CD4-positive, CD25-positive, alpha-beta regulatory T cell (primary cell): Measurements from ENCODE around the gene TNFAIP2. TPM values are rescaled to one million over a fixed set of nuclear protein-coding genes. Genes with fewer than 3 reads are reported as not detected.

Experiments
- ATAC-seq, 2 donors: fragments of 150-1000 bp; cut with Tn5 transposase; one replicate each; pipeline ENCODE4 v1.10.0; 2021; ENCODE audit warnings: low read depth in 2 of 2, moderate number of reproducible peaks in 2 of 2, moderate library complexity in 1 of 2
- DNase-seq, 3 donors: peaks; one replicate each; pipeline versions ENCODE4 v3.0.0 to v3.0.0-alpha.2; 2012 to 2022; ENCODE audit warnings: mixed read lengths in 1 of 3
- H3K27ac ChIP-seq: one replicate; pipeline ENCODE4 v1.7.0; 2013; ENCODE audit warnings: mild to moderate bottlenecking, low read length; ENCODE audit not compliant: insufficient read depth, poor library complexity, severe bottlenecking
- H3K27me3 ChIP-seq: one replicate; pipeline ENCODE4 v1.7.0; 2013; ENCODE audit warnings: low read length; ENCODE audit not compliant: control insufficient read depth, insufficient read depth
- H3K36me3 ChIP-seq: one replicate; pipeline ENCODE4 v1.7.0; 2013; ENCODE audit warnings: mild to moderate bottlenecking, low read length, moderate library complexity; ENCODE audit not compliant: control insufficient read depth, insufficient read depth
- H3K4me1 ChIP-seq: 2 replicates; pipeline ENCODE4 v1.7.0; 2013; ENCODE audit warnings: mild to moderate bottlenecking, low read length; ENCODE audit not compliant: insufficient read depth, control insufficient read depth, poor library complexity, severe bottlenecking
- H3K4me3 ChIP-seq: one replicate; pipeline ENCODE4 v1.7.0; 2013; ENCODE audit warnings: low read depth, mild to moderate bottlenecking, low read length, moderate library complexity
- H3K9me3 ChIP-seq, 2 experiments: 1 replicate in 1 of 2; 2 replicates in 1 of 2; pipeline ENCODE4 v1.7.0; 2013; ENCODE audit warnings: low read length in 2 of 2, mild to moderate bottlenecking in 1 of 2, moderate library complexity in 1 of 2; ENCODE audit not compliant: control insufficient read depth in 2 of 2
- H3K27ac Mint-ChIP-seq, 3 donors: one replicate each; pipeline ENCODE4 v1.8.0; 2020 to 2022; ENCODE audit warnings: mild to moderate bottlenecking in 3 of 3, mixed read lengths in 3 of 3, moderate library complexity in 2 of 3
- H3K27me3 Mint-ChIP-seq: one replicate; pipeline ENCODE4 v1.8.0; 2022; ENCODE audit warnings: mild to moderate bottlenecking, mixed read lengths
- H3K36me3 Mint-ChIP-seq: one replicate; pipeline ENCODE4 v1.8.0; 2020; ENCODE audit warnings: mixed read lengths
- H3K4me1 Mint-ChIP-seq, 4 donors: one replicate each; pipeline ENCODE4 v1.8.0; 2020 to 2022; ENCODE audit warnings: mixed read lengths in 4 of 4, mild to moderate bottlenecking in 1 of 4
- H3K4me3 Mint-ChIP-seq, 4 donors: one replicate each; pipeline ENCODE4 v1.8.0; 2020 to 2022; ENCODE audit warnings: mild to moderate bottlenecking in 4 of 4, mixed read lengths in 4 of 4, moderate library complexity in 3 of 4
- H3K9me3 Mint-ChIP-seq, 7 donors: one replicate each; pipeline ENCODE4 v1.8.0; 2020 to 2022; ENCODE audit warnings: mixed read lengths in 7 of 7, mild to moderate bottlenecking in 3 of 7, moderate library complexity in 2 of 7
- polyA plus RNA-seq, 4 donors: library from polyadenylated mRNA; unstranded; fragments of 300-500 nt; fragmentation: Illumina TruSeq; gene quantifications; one replicate each; pipeline ENCODE4 v1.2.3, GENCODE V29; 2021
- total RNA-seq: library from RNA; stranded (reverse); gene quantifications from one replicate; pipeline ENCODE4 v1.2.3, GENCODE V29; 2022

Gene TNFAIP2
- total and polyA plus RNA-seq, 5 donors from 2014 or later, result 0.64 TPM; not detected in 4

DNA sequence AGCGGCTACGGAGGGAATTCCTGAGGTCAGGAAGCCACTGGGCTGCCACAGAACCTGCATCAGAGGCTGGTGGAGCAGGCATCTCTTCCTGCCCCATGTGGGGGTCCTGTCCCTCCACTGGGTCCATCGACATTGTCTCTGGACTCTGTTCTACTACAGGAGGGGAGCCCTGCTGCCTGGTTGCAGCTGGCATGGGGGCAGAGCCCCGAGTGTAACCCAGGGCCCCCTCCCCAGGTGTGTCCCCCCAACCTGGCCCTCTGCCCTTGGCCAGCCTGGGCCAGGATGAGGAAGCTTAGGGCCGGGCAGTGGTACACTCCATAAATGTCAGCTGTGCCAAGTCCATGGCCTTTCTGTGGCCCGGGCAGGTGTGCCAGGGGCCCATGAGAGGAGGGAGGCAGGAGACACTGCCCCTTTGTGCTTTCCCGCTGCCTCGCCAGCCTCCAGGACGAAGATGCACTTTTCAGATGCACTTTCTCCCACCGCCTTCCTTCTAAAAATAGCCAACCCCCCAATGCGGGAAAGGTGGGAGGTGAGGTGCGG, 32.7 kb upstream of the TNFAIP2 start:
- peaks cover 0 to under 1% (median 0%) of the 10 kb centered on the region in 7 donors for H3K9me3 Mint-ChIP-seq
- H3K4me3 ChIP-seq, result no peak overlapping the region
- no peaks in the 10 kb centered on the region for H3K36me3 ChIP-seq
- no peak overlapping the region for H3K27ac ChIP-seq
- no peaks in the 10 kb centered on the region for H3K27me3 ChIP-seq
- H3K27me3 Mint-ChIP-seq, result peaks cover 17% of the 10 kb centered on the region
- no peaks in the 10 kb centered on the region for H3K36me3 Mint-ChIP-seq
- H3K9me3 ChIP-seq, result no peaks in the 10 kb centered on the region
- ATAC-seq (no peak), DNase-seq (no peak)
- H3K4me3 Mint-ChIP-seq, result peak overlapping the region in 1 of 4 donors; percentile 57
- no peak overlapping the region for H3K27ac Mint-ChIP-seq
- peaks cover 0 to 7% (median 0%) of the 10 kb centered on the region in 4 donors for H3K4me1 Mint-ChIP-seq
- H3K4me1 ChIP-seq, result peaks cover 9% of the 10 kb centered on the region

DNA sequence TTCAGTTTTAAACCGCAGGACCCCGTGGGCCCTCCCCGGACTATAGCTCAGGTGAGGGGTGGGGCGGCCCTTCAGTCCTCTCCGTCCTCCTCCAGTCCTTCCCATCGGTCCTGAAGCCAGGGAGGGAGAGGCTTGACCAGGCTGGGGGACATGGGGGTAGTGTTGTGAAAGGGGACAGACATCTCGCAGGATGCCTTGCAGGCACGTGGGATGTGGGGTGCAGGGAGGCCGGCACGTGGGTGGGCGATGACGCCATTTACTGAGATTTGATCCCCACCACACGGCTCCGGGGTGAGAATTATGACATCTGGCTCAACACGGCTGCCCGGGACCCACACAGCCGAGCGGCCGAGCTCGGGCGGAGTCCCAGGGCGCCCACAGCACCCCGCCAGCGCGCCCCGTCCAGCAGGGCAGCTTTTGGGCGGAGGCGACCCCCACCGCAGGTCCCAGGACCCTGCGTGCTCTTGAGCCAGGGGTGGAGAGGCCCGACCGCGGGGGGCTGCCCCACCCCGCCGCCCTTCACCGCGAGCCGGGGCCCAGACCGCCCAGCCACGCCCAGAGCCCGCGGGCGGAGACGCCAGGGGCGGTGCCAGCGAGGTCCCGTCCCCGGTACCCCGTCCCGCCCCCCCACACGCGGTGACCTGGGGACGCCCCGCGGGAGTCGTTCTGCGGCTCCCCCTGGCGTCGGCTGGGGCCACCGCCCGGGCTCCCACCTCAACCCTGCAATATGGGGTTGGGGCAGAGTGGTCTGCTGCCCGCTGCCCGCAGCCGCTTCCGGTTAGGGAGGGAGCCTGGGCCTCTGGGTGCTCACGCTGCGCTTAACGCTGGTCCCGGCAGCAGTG, 32.0 kb upstream of the TNFAIP2 start:
- Histone ChIP-seq H3K27ac (no peak overlapping the region), H3K36me3 (no peaks in the 10 kb centered on the region), H3K4me3 (no peak overlapping the region), H3K9me3 (no peaks in the 10 kb centered on the region), H3K27me3 (no peaks in the 10 kb centered on the region), H3K4me1 (peaks cover 9% of the 10 kb centered on the region)
- Mint-ChIP-seq H3K36me3 (no peaks in the 10 kb centered on the region), H3K27ac (no peak overlapping the region), H3K27me3 (peaks cover 12% of the 10 kb centered on the region), H3K9me3 (no peaks in the 10 kb centered on the region), H3K4me1 (peaks cover 0 to 7% (median 0%) of the 10 kb centered on the region in 4 donors), H3K4me3 (peak overlapping the region in 2 of 4 donors; percentile 57)
- peak; percentile 56 to 65 (median 65) for DNase-seq
- peak; percentile 75 to 86 for ATAC-seq

DNA sequence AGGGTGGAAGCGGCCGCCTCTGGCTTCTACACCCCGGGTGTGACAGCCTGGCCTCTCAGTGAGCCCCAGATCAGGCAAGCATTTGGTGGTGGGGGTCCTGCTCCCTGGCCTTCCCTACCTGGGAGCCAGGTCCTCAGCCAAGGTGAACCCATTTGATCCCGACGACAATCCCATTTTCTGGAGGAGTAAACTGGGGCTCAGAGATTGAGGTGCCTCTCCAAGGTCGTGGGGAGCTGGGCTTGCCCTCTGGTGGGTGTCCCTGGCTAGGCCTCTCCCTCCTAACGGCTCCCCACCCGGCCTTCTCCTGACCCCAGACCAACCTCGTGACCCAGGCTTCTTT, 31.4 kb upstream of the TNFAIP2 start:
- peaks cover 9% of the 10 kb centered on the region for H3K4me1 ChIP-seq
- Mint-ChIP-seq H3K9me3 (no peaks in the 10 kb centered on the region), H3K36me3 (no peaks in the 10 kb centered on the region), H3K27ac (no peak overlapping the region), H3K27me3 (peaks cover 10% of the 10 kb centered on the region), H3K4me1 (peaks cover 0 to 7% (median 0%) of the 10 kb centered on the region in 4 donors), H3K4me3 (peak overlapping the region in 1 of 4 donors; percentile 19)
- no peak overlapping the region for H3K27ac ChIP-seq
- DNase-seq, result no peak
- no peaks in the 10 kb centered on the region for H3K36me3 ChIP-seq
- no peaks in the 10 kb centered on the region for H3K27me3 ChIP-seq
- ATAC-seq, result no peak
- H3K4me3 ChIP-seq, result no peak overlapping the region
- no peaks in the 10 kb centered on the region for H3K9me3 ChIP-seq

DNA sequence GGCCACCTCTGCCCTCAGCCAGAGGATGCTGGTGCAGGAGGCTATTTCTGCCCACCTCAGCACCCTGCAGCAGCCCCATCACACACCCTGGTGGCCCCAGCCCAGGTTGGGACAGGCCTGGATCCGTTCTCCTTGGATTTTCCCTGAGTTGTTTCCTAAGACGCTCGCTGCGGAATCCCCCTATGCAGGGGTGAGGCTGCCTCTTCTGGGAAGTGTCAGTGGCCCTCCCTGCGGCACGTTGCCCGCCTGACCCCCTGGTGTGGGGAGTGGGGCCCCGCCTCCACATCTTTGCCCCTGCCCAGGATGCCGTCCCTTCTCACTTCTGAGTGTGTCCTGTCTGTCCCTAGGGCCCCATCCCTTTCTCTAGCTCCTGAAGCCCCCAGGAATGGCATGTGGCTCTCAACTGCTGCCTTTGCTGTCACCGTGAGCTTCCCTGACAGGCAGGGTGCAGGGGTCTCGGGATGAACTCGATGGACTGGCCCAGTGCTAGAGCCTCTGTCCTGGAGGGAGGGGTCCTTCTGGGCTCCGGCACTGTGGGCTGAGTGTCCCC, 29.3 kb upstream of the TNFAIP2 start:
- Mint-ChIP-seq H3K4me1 (peaks cover 0 to 7% (median 0%) of the 10 kb centered on the region in 4 donors), H3K27me3 (peaks cover 10% of the 10 kb centered on the region), H3K4me3 (no peak overlapping the region), H3K9me3 (peaks cover 0 to 1% (median 0%) of the 10 kb centered on the region in 7 donors), H3K27ac (no peak overlapping the region), H3K36me3 (no peaks in the 10 kb centered on the region)
- peaks cover 9% of the 10 kb centered on the region for H3K4me1 ChIP-seq
- no peaks in the 10 kb centered on the region for H3K36me3 ChIP-seq
- H3K27me3 ChIP-seq, result no peaks in the 10 kb centered on the region
- ATAC-seq, result no peak
- no peaks in the 10 kb centered on the region for H3K9me3 ChIP-seq
- no peak overlapping the region for H3K4me3 ChIP-seq
- no peak for DNase-seq
- no peak overlapping the region for H3K27ac ChIP-seq

DNA sequence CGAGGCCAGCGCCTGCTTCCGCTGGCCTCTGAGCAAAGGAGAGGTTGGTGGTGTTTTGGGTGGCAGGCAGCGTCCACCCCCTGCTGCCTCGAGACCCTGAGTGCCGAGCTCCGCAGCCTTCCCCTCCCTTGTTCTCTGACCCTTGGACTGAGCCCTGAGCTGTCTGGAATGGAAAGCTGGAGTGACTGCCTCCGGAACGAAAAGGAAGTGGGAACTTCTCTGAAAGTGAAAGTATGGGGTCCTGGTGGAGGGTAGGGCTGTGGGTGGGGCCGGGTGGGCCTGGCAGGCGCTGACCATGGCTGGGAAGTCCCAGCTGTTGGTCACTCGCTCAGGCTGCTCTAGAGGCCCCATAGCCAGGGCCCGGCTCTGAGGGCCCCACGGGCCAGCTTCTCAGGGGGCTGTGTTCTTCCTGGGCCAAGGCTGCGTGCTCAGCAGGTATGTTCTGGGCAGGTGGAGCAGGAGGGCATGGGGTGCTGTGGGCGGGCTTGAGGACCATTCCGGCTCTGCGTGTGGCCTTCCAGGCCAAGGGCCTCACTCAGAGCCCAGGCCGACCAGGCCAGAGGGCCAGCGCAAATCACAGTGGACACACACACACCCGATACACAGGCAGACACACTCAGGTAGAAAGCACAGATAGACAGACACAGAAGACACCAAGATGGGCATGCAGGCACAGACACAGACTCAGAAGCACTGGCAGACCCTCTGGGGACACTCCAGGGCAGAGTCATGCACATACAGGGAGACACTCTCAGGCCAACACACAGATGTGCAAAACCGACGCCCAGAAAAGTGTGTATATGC, 28.7 kb upstream of the TNFAIP2 start, which contains the start of gene EXOC3L4:
Gene EXOC3L4 (plus strand): TSS at position 320 of the 804 bp plus-strand sequence. CDS start 5,495 bp downstream, outside the sequence.
- Histone ChIP-seq H3K27ac (no peak within 1 kb of the TSS), H3K36me3 (no peaks in the 10 kb centered on the region), H3K4me3 (no peak within 1 kb of the TSS), H3K9me3 (no peaks in the 10 kb centered on the region), H3K27me3 (no peaks in the 10 kb centered on the region), H3K4me1 (peaks cover 9% of the 10 kb centered on the region)
- ATAC-seq, result no peak
- Mint-ChIP-seq H3K27me3 (peaks cover 10% of the 10 kb centered on the region), H3K4me3 (no peak within 1 kb of the TSS), H3K4me1 (peaks cover 0 to 7% (median 0%) of the 10 kb centered on the region in 4 donors), H3K27ac (no peak within 1 kb of the TSS), H3K9me3 (peaks cover 0 to 1% (median 0%) of the 10 kb centered on the region in 7 donors), H3K36me3 (no peaks in the 10 kb centered on the region)
- DNase-seq, result no peak

DNA sequence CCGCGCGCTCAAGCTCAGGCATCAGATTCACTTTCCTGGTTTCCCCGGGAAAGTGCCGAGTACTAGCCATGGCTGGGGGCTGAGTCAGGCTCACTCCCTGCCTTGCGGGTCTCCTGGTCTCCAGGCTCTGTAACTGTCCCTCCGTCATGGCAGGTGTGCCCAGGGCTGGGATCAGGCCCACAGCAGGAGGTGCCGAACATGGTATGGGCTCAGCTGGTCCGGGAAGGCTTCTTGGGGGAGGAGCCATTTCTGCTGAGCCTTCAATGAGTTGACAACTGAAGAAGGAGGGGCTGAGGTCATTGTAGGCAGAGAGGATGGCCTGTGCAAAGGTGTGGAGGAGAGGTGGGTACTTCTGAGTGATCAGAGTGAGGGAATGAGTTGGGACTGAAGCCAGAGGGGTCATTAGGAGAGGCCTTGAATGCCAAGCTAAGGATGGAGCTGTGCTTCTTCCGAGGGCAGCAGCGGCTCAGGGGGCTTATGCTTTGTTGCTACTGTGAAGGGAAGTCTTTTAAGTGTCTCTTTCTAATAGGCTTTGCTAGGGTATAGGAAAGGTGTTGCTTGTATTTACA, 28.0 kb upstream of the TNFAIP2 start:
- peaks cover 0 to 1% (median 0%) of the 10 kb centered on the region in 7 donors for H3K9me3 Mint-ChIP-seq
- H3K9me3 ChIP-seq, result no peaks in the 10 kb centered on the region
- H3K27ac ChIP-seq, result no peak overlapping the region
- no peak overlapping the region for H3K4me3 ChIP-seq
- ATAC-seq (no peak), DNase-seq (no peak)
- H3K27ac Mint-ChIP-seq, result no peak overlapping the region
- H3K27me3 Mint-ChIP-seq, result peaks cover 10% of the 10 kb centered on the region
- peaks cover 9% of the 10 kb centered on the region for H3K4me1 ChIP-seq
- H3K36me3 ChIP-seq, result no peaks in the 10 kb centered on the region
- peaks cover 0 to 7% (median 0%) of the 10 kb centered on the region in 4 donors for H3K4me1 Mint-ChIP-seq
- no peak overlapping the region for H3K4me3 Mint-ChIP-seq
- H3K36me3 Mint-ChIP-seq, result no peaks in the 10 kb centered on the region
- no peaks in the 10 kb centered on the region for H3K27me3 ChIP-seq

DNA sequence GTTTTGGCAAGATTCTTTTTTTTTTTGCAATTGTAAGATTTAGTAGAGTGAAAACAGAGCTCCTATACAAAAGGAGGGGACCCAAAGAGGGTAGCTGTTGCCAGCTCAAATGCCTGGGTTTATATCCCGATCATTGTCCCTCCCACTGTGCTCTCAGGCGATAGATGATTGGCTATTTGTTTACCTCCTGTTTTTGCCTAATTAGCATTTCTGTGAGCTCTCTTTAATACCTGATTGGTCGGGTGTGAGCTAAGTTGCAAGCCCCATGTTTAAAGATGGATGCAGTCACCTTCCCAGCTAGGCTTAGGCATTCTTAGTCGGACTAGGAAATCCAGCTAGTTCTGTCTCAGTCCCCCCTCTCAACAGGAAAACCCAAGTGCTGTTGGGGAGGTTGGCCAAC, 26.9 kb upstream of the TNFAIP2 start:
- ATAC-seq, result no peak
- Mint-ChIP-seq H3K36me3 (no peaks in the 10 kb centered on the region), H3K4me3 (no peak overlapping the region)

More for the DNA sequence above, 26.9 kb upstream of the TNFAIP2 start:
- H3K27me3 Mint-ChIP-seq, result peaks cover 11% of the 10 kb centered on the region
- H3K4me3 ChIP-seq, result no peak overlapping the region
- no peak for DNase-seq
- no peak overlapping the region for H3K27ac ChIP-seq
- no peaks in the 10 kb centered on the region for H3K9me3 ChIP-seq
- peaks cover 5% of the 10 kb centered on the region for H3K4me1 ChIP-seq
- H3K27ac Mint-ChIP-seq, result peak overlapping the region in 1 of 3 donors; percentile 27
- H3K4me1 Mint-ChIP-seq, result peaks cover 0 to 8% (median 0%) of the 10 kb centered on the region in 4 donors
- H3K36me3 ChIP-seq, result no peaks in the 10 kb centered on the region
- peaks cover 0 to 2% (median 0%) of the 10 kb centered on the region in 7 donors for H3K9me3 Mint-ChIP-seq
- H3K27me3 ChIP-seq, result no peaks in the 10 kb centered on the region
